Measurements from ENCODE around the gene PDSS2. TPM values are rescaled to one million over a fixed set of nuclear protein-coding genes. Genes with fewer than 3 reads are reported as not detected.

PDSS2 gene
- total RNA-seq, 1 experiment from 2014 or later = 17.7 TPM

Other genes with a start within 250 kb of the PDSS2 start
- 9.0 TPM for gene SOBP, start 30.6 kb upstream of the PDSS2 start, total RNA-seq (2021; ENCODE audit: unreplicated experiment)

All from Panc1 (cell line).